ENCODE results near the gene DLG1. TPM values are rescaled to one million over a fixed set of nuclear protein-coding genes. Genes with fewer than 3 reads are reported as not detected.

Gene DLG1
- total and polyA plus RNA-seq, 12 donors, result 14.1 to 74.6 (median 58.4) TPM

GRCh38 chr3:197242784-197243432 lies 55.5 kb downstream of the DLG1 start:
- Histone ChIP-seq H3K27me3 (no peaks in the 10 kb centered on the region), H3K36me3 (replicated peaks in 1 of 2) (no peaks in the 10 kb centered on the region), H3K4me3 (no peak overlapping the region), H3K9me3 (replicated peaks in 1 of 3) (peaks cover 0 to 13% (median 0%) of the 10 kb centered on the region in 3 donors), H3K27ac (no peak overlapping the region), H3K4me1 (replicated peaks in 1 of 2) (peaks cover 0 to 15% of the 10 kb centered on the region in 2 donors)
- intact Hi-C loops (cut with DNase I), result no loop called here
- WGBS, 4 donors, result 84 to 99% (median 93%) methylated on average over 7 of the region's 7 CpGs
- no peak for TF ChIP-seq POLR2A (IDR thresholded peaks at IDR 0.05)
- TF ChIP-seq CTCF (IDR thresholded peaks at IDR 0.05), result no peak
- DNase-seq, result no peak

DNA sequence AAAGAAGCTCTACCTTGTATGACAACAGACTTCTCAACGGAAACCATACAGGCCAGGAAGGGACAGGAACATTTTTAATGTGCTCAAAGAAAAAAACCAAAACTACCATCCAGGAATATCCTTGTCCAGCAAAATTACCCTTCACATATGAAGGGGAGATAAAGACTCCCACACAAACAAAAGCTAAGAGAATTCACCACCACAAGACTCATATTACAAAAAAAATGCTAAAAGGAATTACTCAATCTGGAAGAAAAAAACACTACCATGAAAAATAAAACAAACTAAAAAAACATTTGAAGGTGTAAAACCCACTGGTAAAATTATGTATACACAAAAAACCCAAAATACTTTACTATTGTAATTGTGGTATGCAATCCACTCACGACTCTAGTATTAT lies 57.2 kb downstream of the DLG1 start:
- Histone ChIP-seq H3K9me3 (replicated peaks in 1 of 3) (peaks cover 0 to 13% (median 0%) of the 10 kb centered on the region in 3 donors), H3K27ac (no peak overlapping the region), H3K27me3 (no peaks in the 10 kb centered on the region), H3K4me3 (no peak overlapping the region), H3K4me1 (replicated peaks in 1 of 2) (peaks cover 0 to 15% of the 10 kb centered on the region in 2 donors), H3K36me3 (replicated peaks in 1 of 2) (no peaks in the 10 kb centered on the region)
- TF ChIP-seq CTCF (IDR thresholded peaks at IDR 0.05) (no peak), POLR2A (IDR thresholded peaks at IDR 0.05) (no peak)
- intact Hi-C loops (cut with DNase I), result no loop called here
- no peak for DNase-seq
- 94 to 99% (median 97%) methylated on average over 2 of the region's 2 CpGs for WGBS, 4 donors

GRCh38 chr3:197239857-197240256 lies 58.6 kb downstream of the DLG1 start:
- Histone ChIP-seq H3K27me3 (no peaks in the 10 kb centered on the region), H3K36me3 (replicated peaks in 1 of 2) (no peaks in the 10 kb centered on the region), H3K4me1 (replicated peaks in 1 of 2) (peaks cover 0 to 19% of the 10 kb centered on the region in 2 donors), H3K9me3 (replicated peaks in 1 of 3) (peaks cover 0 to 13% (median 0%) of the 10 kb centered on the region in 3 donors), H3K27ac (no peak overlapping the region), H3K4me3 (no peak overlapping the region)
- WGBS, 4 donors, result 81 to 98% (median 91%) methylated on average over 1 of the region's 1 CpG
- TF ChIP-seq CTCF (IDR thresholded peaks at IDR 0.05), result no peak
- no peak for TF ChIP-seq POLR2A (IDR thresholded peaks at IDR 0.05)
- DNase-seq, result no peak
- intact Hi-C loops (cut with DNase I), result no loop called here

- intact Hi-C loops (cut with DNase I), result no loop called here
- 64 to 77% (median 68%) methylated on average over 1 of the region's 1 CpG for WGBS, 4 donors
- Histone ChIP-seq H3K4me3 (no peak overlapping the region), H3K27ac (no peak overlapping the region), H3K9me3 (replicated peaks in 1 of 3) (peaks cover 0 to 13% (median 0%) of the 10 kb centered on the region in 3 donors), H3K4me1 (replicated peaks in 1 of 2) (peaks cover 0 to 24% of the 10 kb centered on the region in 2 donors), H3K36me3 (replicated peaks in 1 of 2) (no peaks in the 10 kb centered on the region), H3K27me3 (no peaks in the 10 kb centered on the region)
- no peak for DNase-seq
- TF ChIP-seq POLR2A (IDR thresholded peaks at IDR 0.05) (no peak), CTCF (IDR thresholded peaks at IDR 0.05) (no peak)
Observed at GRCh38 chr3:197238842-197239241, 59.6 kb downstream of the DLG1 start.

Measured in adrenal gland (tissue), 12 donors.